Neural cell (in vitro differentiated cells): ENCODE measurements around the gene REG3A. TPM values are rescaled to one million over a fixed set of nuclear protein-coding genes. Genes with fewer than 3 reads are reported as not detected.

ENCODE experiments used
- H2AFZ ChIP-seq: fragments of 200-600, 300-800 bp; sonication (generic), shearing (Covaris generic); 2 replicates; pipeline ENCODE4 v1.6.0; 2014; ENCODE audit warnings: low read depth, mild to moderate bottlenecking, antibody characterized with exemption, low read length, moderate library complexity
- H3F3A ChIP-seq: fragments of 200-600 bp; shearing (Covaris generic); 2 replicates; pipeline ENCODE4 v1.6.1; 2016; ENCODE audit warnings: mild to moderate bottlenecking, moderate library complexity, mixed read lengths, antibody characterized with exemption, low read length; ENCODE audit not compliant: insufficient read depth, poor library complexity, severe bottlenecking
- H3K27ac ChIP-seq: fragments of 200-600, 300-800 bp; sonication (generic), shearing (Covaris generic); 2 replicates; pipeline ENCODE4 v1.5.1; 2014; ENCODE audit warnings: mild to moderate bottlenecking, low read length, moderate library complexity
- H3K27me3 ChIP-seq: fragments of 300-800, 200-600 bp; sonication (generic), shearing (Covaris generic); 2 replicates; pipeline ENCODE4 v1.6.0; 2014; ENCODE audit warnings: mild to moderate bottlenecking, low read depth, low read length, moderate library complexity; ENCODE audit not compliant: insufficient read depth
- H3K36me3 ChIP-seq: fragments of 300-800, 200-600 bp; sonication (generic), shearing (Covaris generic); 2 replicates; pipeline ENCODE4 v1.5.1; 2014; ENCODE audit warnings: mild to moderate bottlenecking, antibody characterized with exemption, low read length, moderate library complexity; ENCODE audit not compliant: insufficient read depth
- H3K4me2 ChIP-seq: fragments of 300-800, 200-600 bp; sonication (generic), shearing (Covaris generic); 2 replicates; pipeline ENCODE4 v1.6.0; 2014; ENCODE audit warnings: mild to moderate bottlenecking, low read length
- H3K4me3 ChIP-seq: fragments of 300-800, 200-600 bp; sonication (generic), shearing (Covaris generic); 2 replicates; pipeline ENCODE4 v1.5.1; 2014; ENCODE audit warnings: mild to moderate bottlenecking, low read length, moderate library complexity
- H3K79me2 ChIP-seq: fragments of 200-600 bp; shearing (Covaris generic); replicated peaks from 2 replicates; pipeline ENCODE4 v1.6.0; 2014; ENCODE audit warnings: mild to moderate bottlenecking, low read length, moderate library complexity; ENCODE audit not compliant: insufficient read depth
- H3K9ac ChIP-seq: fragments of 300-800, 200-600 bp; sonication (generic), shearing (Covaris generic); 2 replicates; pipeline ENCODE4 v1.6.1; 2016; ENCODE audit warnings: mild to moderate bottlenecking, low read length, mixed read lengths
- H3K9me2 ChIP-seq: fragments of 200-600 bp; shearing (Covaris generic); 2 replicates; pipeline ENCODE4 v1.6.1; 2016; ENCODE audit warnings: mild to moderate bottlenecking, low read length, mixed read lengths; ENCODE audit not compliant: insufficient read depth
- H3K9me3 ChIP-seq: fragments of 200-600, 300-800 bp; sonication (generic), shearing (Covaris generic); 2 replicates; pipeline ENCODE4 v1.6.1; 2016; ENCODE audit warnings: mild to moderate bottlenecking, mixed run types, low read length, moderate library complexity, mixed read lengths
- H4K20me1 ChIP-seq: fragments of 200-600 bp; shearing (Covaris generic); 2 replicates; pipeline ENCODE4 v1.6.1; 2016; ENCODE audit warnings: mild to moderate bottlenecking, mixed run types; ENCODE audit not compliant: insufficient read depth
- EP300 ChIP-seq: fragments of 450-650 bp; conservative IDR thresholded peaks from 2 replicates; pipeline ENCODE4 v1.6.1; 2014; ENCODE audit warnings: antibody characterized with exemption, mild to moderate bottlenecking, moderate library complexity; ENCODE audit not compliant: poor library complexity, severe bottlenecking
- EZH2 ChIP-seq: fragments of 200-600, 300-800 bp; shearing (Covaris generic), sonication (generic); IDR thresholded peaks from 2 replicates; pipeline ENCODE4 v1.6.1; 2014; ENCODE audit warnings: antibody characterized with exemption, low read length, borderline replicate concordance, mild to moderate bottlenecking; ENCODE audit not compliant: insufficient read depth, poor library complexity, severe bottlenecking
- MXI1 ChIP-seq: fragments of 450-650 bp; conservative IDR thresholded peaks from 2 replicates; pipeline ENCODE4 v1.6.1; 2014; ENCODE audit warnings: antibody characterized with exemption, mild to moderate bottlenecking; ENCODE audit not compliant: poor library complexity, severe bottlenecking
- POLR2AphosphoS5 ChIP-seq: IDR thresholded peaks from 2 replicates; pipeline ENCODE4 v1.6.1; 2012
- RAD21 ChIP-seq: fragments of 450-650 bp; conservative IDR thresholded peaks from 2 replicates; pipeline ENCODE4 v1.6.1; 2014; ENCODE audit warnings: antibody characterized with exemption, mild to moderate bottlenecking, moderate library complexity
- REST ChIP-seq: IDR thresholded peaks from 2 replicates; pipeline ENCODE4 v1.6.1; 2012; ENCODE audit warnings: borderline replicate concordance
- SMC3 ChIP-seq: fragments of 450-650 bp; conservative IDR thresholded peaks from 2 replicates; pipeline ENCODE4 v1.6.1; 2014; ENCODE audit warnings: antibody characterized with exemption, mild to moderate bottlenecking, moderate library complexity; ENCODE audit not compliant: poor library complexity
- TAF1 ChIP-seq: IDR thresholded peaks from 2 replicates; pipeline ENCODE4 v1.6.1; 2012; ENCODE audit warnings: low read depth
- polyA plus RNA-seq: library from polyadenylated mRNA; depleted of rRNA; stranded (reverse); fragments of >200 nt; gene quantifications from 2 replicates; pipeline ENCODE4 v1.2.3, GENCODE V29; 2014
- TF ChIP-seq, protein P1 (sequence below): fragments of 450-650 bp; IDR thresholded peaks from 2 replicates; pipeline ENCODE4 v1.5.1; 2014; ENCODE audit warnings: antibody characterized with exemption, mild to moderate bottlenecking, moderate library complexity; ENCODE audit not compliant: poor library complexity, severe bottlenecking

Gene REG3A
- polyA plus RNA-seq, 1 donor from 2014 or later = not detected

DNA sequence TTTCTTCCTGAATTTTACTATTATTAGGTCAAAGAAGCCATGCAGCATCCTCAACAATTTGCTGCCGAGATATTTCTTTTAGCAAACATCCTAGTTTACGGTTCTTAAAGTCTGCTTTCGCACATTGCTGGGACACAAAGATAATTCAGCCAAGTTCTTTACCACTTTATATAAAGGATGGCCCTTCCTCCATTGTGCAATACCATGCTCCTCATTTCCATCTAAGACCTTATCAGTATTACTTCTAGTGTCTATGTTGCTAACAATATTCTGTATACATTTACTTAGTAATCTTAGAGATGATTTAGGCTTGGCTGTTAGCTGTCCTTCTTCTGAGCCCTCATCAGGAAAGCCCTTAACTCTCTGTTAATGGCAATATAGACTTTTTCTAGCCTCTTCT lies 47.3 kb downstream of the REG3A start:
- Histone ChIP-seq H3K27me3 (no peaks in the 10 kb centered on the region), H3K4me3 (no peak overlapping the region), H3K4me2 (no peak overlapping the region), H2AFZ (no peak overlapping the region), H3K9me3 (no peaks in the 10 kb centered on the region), H3K36me3 (no peaks in the 10 kb centered on the region), H3K9ac (no peak overlapping the region), H4K20me1 (no peaks in the 10 kb centered on the region), H3K79me2 (no peaks in the 10 kb centered on the region), H3F3A (no peaks in the 10 kb centered on the region), H3K9me2 (no peaks in the 10 kb centered on the region), H3K27ac (no peak overlapping the region)
- no peak for TF ChIP-seq REST
- no peak for TF ChIP-seq MXI1
- TF ChIP-seq TAF1 = no peak
- TF ChIP-seq, protein P1, sequence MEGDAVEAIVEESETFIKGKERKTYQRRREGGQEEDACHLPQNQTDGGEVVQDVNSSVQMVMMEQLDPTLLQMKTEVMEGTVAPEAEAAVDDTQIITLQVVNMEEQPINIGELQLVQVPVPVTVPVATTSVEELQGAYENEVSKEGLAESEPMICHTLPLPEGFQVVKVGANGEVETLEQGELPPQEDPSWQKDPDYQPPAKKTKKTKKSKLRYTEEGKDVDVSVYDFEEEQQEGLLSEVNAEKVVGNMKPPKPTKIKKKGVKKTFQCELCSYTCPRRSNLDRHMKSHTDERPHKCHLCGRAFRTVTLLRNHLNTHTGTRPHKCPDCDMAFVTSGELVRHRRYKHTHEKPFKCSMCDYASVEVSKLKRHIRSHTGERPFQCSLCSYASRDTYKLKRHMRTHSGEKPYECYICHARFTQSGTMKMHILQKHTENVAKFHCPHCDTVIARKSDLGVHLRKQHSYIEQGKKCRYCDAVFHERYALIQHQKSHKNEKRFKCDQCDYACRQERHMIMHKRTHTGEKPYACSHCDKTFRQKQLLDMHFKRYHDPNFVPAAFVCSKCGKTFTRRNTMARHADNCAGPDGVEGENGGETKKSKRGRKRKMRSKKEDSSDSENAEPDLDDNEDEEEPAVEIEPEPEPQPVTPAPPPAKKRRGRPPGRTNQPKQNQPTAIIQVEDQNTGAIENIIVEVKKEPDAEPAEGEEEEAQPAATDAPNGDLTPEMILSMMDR = no peak
- TF ChIP-seq EZH2 = no peak
- TF ChIP-seq SMC3 = no peak
- no peak for TF ChIP-seq EP300
- TF ChIP-seq POLR2AphosphoS5 = no peak
- TF ChIP-seq RAD21 = no peak

Other genes with a start within 250 kb of the REG3A start
- gene REG3G, start 134.1 kb downstream of the REG3A start, polyA plus RNA-seq = not detected in 2 replicates
- gene REG1B, start 71.8 kb downstream of the REG3A start, polyA plus RNA-seq = not detected in 2 replicates
- not detected in 2 replicates for gene REG1A, start 39.3 kb downstream of the REG3A start, polyA plus RNA-seq